ENCODE data around the gene SESN3. TPM values are rescaled to one million over a fixed set of nuclear protein-coding genes. Genes with fewer than 3 reads are reported as not detected.

Gene SESN3
- total and polyA plus RNA-seq, 12 donors: 5.9 to 90.0 (median 36.6) TPM

DNA sequence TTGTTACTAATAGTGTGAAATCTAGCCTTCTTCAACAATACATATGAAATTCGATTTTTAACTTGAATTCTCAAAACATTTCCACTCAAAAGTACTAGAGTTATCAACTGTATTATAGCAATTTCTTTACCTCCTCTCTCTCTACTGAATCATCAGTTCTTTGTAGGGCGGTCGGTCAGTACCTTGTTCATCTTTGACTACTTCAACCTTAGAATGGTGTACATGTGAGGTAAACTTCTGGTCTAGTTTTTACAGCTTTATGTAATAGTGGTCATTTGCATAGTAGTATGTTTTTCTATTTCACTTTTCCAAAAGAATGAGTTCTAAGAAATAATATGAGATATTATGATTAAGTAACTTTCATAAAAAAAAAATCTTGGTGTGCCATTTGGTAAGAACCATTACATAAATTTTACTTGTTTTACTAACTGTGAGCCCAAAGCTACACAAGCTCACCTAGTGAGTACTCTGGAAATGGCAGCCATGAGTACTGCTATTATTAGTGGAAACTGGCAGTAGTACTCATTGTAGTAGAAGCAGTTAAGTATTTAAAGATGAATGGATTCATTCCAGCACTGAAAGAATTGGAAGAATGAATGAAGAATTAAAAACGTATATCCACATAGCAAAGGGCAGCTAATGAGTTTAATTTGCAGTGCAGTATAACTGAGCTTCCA lies 30.1 kb downstream of the SESN3 start:
- no peak for TF ChIP-seq POLR2A (IDR thresholded peaks at IDR 0.05)
- no peak for TF ChIP-seq CTCF (IDR thresholded peaks at IDR 0.05)
- H3K9me3 ChIP-seq (replicated peaks in 1 of 3): no peaks in the 10 kb centered on the region
- DNase-seq: no peak
- H3K36me3 ChIP-seq (replicated peaks in 1 of 2): no peaks in the 10 kb centered on the region
- H3K4me1 ChIP-seq (replicated peaks in 1 of 2): peaks cover 0 to 8% of the 10 kb centered on the region in 2 donors
- intact Hi-C loops (cut with DNase I): no loop called here
- H3K27me3 ChIP-seq: no peaks in the 10 kb centered on the region
- no peak overlapping the region for H3K4me3 ChIP-seq
- H3K27ac ChIP-seq: no peak overlapping the region
- WGBS, 4 donors: 90 to 93% (median 91%) methylated on average over 4 of the region's 4 CpGs

DNA sequence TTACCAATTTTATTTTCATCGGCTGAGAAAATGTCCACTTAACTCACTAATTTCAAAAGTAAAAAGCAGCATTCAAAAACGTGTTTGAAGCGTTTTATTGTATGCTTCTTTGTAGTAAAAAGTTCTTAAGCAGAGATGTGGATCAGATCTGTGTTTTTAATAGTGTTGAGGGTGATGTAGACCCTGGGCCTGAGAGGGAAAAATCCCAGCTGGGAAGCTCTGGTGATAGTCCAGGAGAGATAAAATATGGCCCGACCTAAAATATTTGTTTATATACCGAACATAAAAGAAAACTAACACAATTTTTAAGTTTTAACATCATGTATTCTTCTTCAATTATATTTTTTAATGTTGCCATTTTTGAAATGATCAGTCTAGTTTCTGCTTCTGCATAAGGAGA lies 35.2 kb downstream of the SESN3 start:
- H3K27ac ChIP-seq: no peak overlapping the region
- intact Hi-C loops (cut with DNase I): no loop called here

DNA sequence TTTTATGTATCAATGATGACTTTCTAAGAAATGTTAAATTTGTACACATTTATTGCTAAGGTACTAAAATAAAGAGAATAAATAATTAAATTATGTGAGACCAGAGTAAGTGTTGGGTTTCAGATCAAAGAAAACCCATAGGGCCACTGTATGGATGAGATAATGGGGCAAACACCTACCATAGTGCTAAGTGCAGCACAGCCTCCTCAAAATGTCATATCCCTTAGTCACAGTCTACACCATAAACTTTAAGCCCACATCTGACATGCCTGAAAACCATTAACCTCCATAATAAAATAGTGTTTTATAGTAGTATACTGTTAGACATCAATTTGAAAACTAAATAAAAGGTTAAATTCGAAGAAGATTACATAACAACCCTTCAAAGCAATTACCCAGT lies 37.5 kb downstream of the SESN3 start:
- no peak overlapping the region for H3K4me3 ChIP-seq
- no peak for DNase-seq
- intact Hi-C loops (cut with DNase I): no loop called here
- H3K4me1 ChIP-seq (replicated peaks in 1 of 2): no peaks in the 10 kb centered on the region
- WGBS, 4 donors: 90 to 98% (median 92%) methylated on average over 1 of the region's 1 CpG
- no peaks in the 10 kb centered on the region for H3K9me3 ChIP-seq (replicated peaks in 1 of 3)
- no peak for TF ChIP-seq POLR2A (IDR thresholded peaks at IDR 0.05)
- TF ChIP-seq CTCF (IDR thresholded peaks at IDR 0.05): no peak
- no peak overlapping the region for H3K27ac ChIP-seq
- H3K27me3 ChIP-seq: no peaks in the 10 kb centered on the region
- peaks cover 0 to 4% of the 10 kb centered on the region in 2 donors for H3K36me3 ChIP-seq (replicated peaks in 1 of 2)

More for the DNA sequence above, 35.2 kb downstream of the SESN3 start:
- Histone ChIP-seq H3K4me1 (replicated peaks in 1 of 2) (peaks cover 0 to 8% of the 10 kb centered on the region in 2 donors), H3K4me3 (no peak overlapping the region), H3K9me3 (replicated peaks in 1 of 3) (no peaks in the 10 kb centered on the region), H3K27me3 (no peaks in the 10 kb centered on the region), H3K36me3 (replicated peaks in 1 of 2) (no peaks in the 10 kb centered on the region)
- 69 to 85% (median 81%) methylated on average over 5 of the region's 5 CpGs for WGBS, 4 donors
- TF ChIP-seq POLR2A (IDR thresholded peaks at IDR 0.05) (no peak), CTCF (IDR thresholded peaks at IDR 0.05) (no peak)
- DNase-seq: no peak

DNA sequence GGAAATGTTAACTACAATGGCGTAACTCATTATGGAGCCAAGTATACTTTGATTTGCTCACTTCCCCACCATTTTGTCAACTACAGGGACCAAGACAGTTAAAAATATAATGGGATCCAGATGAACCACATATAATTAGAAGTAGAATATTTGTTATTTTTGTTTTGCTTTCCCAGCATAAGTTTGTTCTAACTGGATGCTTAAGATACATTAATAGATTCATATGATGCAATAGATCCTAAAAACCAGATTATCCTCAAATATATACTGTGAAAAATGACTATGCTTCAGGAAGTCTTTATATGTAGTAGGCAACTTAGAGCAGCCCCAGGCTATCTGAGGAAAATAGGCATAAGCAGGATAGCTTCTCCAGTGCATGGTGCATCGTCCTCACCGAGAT lies 38.3 kb downstream of the SESN3 start:
- 79 to 96% (median 89%) methylated on average over 3 of the region's 3 CpGs for WGBS, 4 donors
- TF ChIP-seq POLR2A (IDR thresholded peaks at IDR 0.05) (no peak), CTCF (IDR thresholded peaks at IDR 0.05) (no peak)

More for the DNA sequence above, 38.3 kb downstream of the SESN3 start:
- peaks cover 0 to 4% of the 10 kb centered on the region in 2 donors for H3K36me3 ChIP-seq (replicated peaks in 1 of 2)
- H3K4me1 ChIP-seq (replicated peaks in 1 of 2): no peaks in the 10 kb centered on the region
- H3K27me3 ChIP-seq: no peaks in the 10 kb centered on the region
- no peak overlapping the region for H3K4me3 ChIP-seq
- no peaks in the 10 kb centered on the region for H3K9me3 ChIP-seq (replicated peaks in 1 of 3)
- intact Hi-C loops (cut with DNase I): no loop called here
- DNase-seq: no peak
- no peak overlapping the region for H3K27ac ChIP-seq

All from adrenal gland (tissue), 12 donors.